ENCODE data around the gene LKAAEAR1. TPM values are rescaled to one million over a fixed set of nuclear protein-coding genes. Genes with fewer than 3 reads are reported as not detected.

The LKAAEAR1 gene
- total and polyA plus RNA-seq, 2 of the 13 experiments (the other 11 are each of a cell fraction or from before 2014, with no cell fraction given): not detected

DNA sequence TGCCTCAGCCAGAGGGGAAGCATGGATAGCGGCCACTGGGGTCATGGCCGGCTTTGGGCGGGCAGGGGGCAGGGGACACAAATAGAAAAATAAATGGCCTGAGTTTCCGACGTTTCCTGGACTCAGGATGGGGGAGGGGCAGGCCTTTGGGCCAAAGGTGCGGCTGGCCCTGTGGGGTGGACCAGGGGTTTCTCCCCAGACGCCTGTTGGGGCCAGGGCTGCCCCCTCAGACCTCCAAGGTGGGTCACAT is 27.6 kb downstream of the LKAAEAR1 start (continued):
- TF ChIP-seq HMGXB3 (CRISPR knock-in tag; IDR thresholded peaks at IDR 0.05; ENCODE audit: borderline replicate concordance) (no peak), RNF219 (CRISPR knock-in tag; IDR thresholded peaks at IDR 0.05) (no peak), KAT8 (CRISPR knock-in tag; IDR thresholded peaks at IDR 0.05) (no peak; the same call in 1 of the 2 replicates), PAWR (CRISPR knock-in tag; IDR thresholded peaks at IDR 0.05; ENCODE audit: borderline replicate concordance) (no peak), SP1 (IDR thresholded peaks at IDR 0.05) (no peak), SP1 (CRISPR knock-in tag; IDR thresholded peaks at IDR 0.05) (no peak), DBP (CRISPR knock-in tag; IDR thresholded peaks at IDR 0.05; ENCODE audit: not compliant biosample characterization) (no peak), MATR3 (CRISPR knock-in tag; IDR thresholded peaks at IDR 0.05) (no peak), HMGA1 (CRISPR knock-in tag; conservative IDR thresholded peaks at IDR 0.05) (no peak), YEATS4 (CRISPR knock-in tag; IDR thresholded peaks at IDR 0.05; ENCODE audit: borderline replicate concordance) (peak; percentile 35; the same call in 1 of the 2 replicates), NFE2L1 (CRISPR knock-in tag; IDR thresholded peaks at IDR 0.05; ENCODE audit: borderline replicate concordance) (no peak), HDAC6 (IDR thresholded peaks at IDR 0.05; ENCODE audit: low read depth, low read length) (no peak), MYNN (CRISPR knock-in tag; IDR thresholded peaks at IDR 0.05; ENCODE audit: low read depth) (no peak), ZNF367 (CRISPR knock-in tag; IDR thresholded peaks at IDR 0.05; ENCODE audit: borderline replicate concordance) (no peak), ZNF383 (CRISPR knock-in tag; IDR thresholded peaks at IDR 0.05; ENCODE audit: borderline replicate concordance) (no peak), SATB2 (CRISPR knock-in tag; IDR thresholded peaks at IDR 0.05) (no peak), ZNF775 (CRISPR knock-in tag; IDR thresholded peaks at IDR 0.05; ENCODE audit: borderline replicate concordance) (no peak), HNRNPK (IDR thresholded peaks at IDR 0.05; ENCODE audit: low read depth, low read length, poor library complexity, severe bottlenecking) (no peak)
- TF ChIP-seq, protein P1, sequence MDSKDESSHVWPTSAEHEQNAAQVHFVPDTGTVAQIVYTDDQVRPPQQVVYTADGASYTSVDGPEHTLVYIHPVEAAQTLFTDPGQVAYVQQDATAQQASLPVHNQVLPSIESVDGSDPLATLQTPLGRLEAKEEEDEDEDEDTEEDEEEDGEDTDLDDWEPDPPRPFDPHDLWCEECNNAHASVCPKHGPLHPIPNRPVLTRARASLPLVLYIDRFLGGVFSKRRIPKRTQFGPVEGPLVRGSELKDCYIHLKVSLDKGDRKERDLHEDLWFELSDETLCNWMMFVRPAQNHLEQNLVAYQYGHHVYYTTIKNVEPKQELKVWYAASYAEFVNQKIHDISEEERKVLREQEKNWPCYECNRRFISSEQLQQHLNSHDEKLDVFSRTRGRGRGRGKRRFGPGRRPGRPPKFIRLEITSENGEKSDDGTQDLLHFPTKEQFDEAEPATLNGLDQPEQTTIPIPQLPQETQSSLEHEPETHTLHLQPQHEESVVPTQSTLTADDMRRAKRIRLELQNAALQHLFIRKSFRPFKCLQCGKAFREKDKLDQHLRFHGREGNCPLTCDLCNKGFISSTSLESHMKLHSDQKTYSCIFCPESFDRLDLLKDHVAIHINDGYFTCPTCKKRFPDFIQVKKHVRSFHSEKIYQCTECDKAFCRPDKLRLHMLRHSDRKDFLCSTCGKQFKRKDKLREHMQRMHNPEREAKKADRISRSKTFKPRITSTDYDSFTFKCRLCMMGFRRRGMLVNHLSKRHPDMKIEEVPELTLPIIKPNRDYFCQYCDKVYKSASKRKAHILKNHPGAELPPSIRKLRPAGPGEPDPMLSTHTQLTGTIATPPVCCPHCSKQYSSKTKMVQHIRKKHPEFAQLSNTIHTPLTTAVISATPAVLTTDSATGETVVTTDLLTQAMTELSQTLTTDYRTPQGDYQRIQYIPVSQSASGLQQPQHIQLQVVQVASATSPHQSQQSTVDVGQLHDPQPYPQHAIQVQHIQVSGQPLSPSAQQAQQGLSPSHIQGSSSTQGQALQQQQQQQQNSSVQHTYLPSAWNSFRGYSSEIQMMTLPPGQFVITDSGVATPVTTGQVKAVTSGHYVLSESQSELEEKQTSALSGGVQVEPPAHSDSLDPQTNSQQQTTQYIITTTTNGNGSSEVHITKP (CRISPR knock-in tag; IDR thresholded peaks at IDR 0.05; ENCODE audit: low read depth): peak; percentile 63; the same call in 1 of the 2 replicates
- TF ChIP-seq, protein P2, sequence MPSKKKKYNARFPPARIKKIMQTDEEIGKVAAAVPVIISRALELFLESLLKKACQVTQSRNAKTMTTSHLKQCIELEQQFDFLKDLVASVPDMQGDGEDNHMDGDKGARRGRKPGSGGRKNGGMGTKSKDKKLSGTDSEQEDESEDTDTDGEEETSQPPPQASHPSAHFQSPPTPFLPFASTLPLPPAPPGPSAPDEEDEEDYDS (CRISPR knock-in tag; IDR thresholded peaks at IDR 0.05): no peak

Data from HepG2 (cell line).